PFSK-1 (cell line): Measurements from ENCODE around the gene SRPRB.

ENCODE experiments used
- FOXP2 ChIP-seq: optimal IDR thresholded peaks from 2 replicates; pipeline ENCODE3; 2011; ENCODE audit warnings: borderline replicate concordance, control low read depth, inconsistent platforms; ENCODE audit not compliant: insufficient read depth; ENCODE audit errors: extremely low read length, extremely low read depth
- POLR2AphosphoS5 ChIP-seq: IDR thresholded peaks from 2 replicates; pipeline ENCODE4 v1.6.1; 2012; ENCODE audit warnings: low read depth, mild to moderate bottlenecking, control low read depth, low read length, moderate library complexity
- REST ChIP-seq, 2 experiments: IDR thresholded peaks; 2 replicates each; pipeline versions ENCODE4 v1.6.1 to v1.8.0; 2011 to 2012; ENCODE audit warnings: low read depth in 2 of 2, low read length in 2 of 2, control low read depth in 1 of 2, inconsistent platforms in 1 of 2, mild to moderate bottlenecking in 1 of 2, moderate library complexity in 1 of 2; ENCODE audit not compliant: insufficient read depth in 1 of 2
- SIN3A ChIP-seq: IDR thresholded peaks from 2 replicates; pipeline ENCODE4 v1.6.1; 2012; ENCODE audit warnings: mild to moderate bottlenecking, low read length, moderate library complexity, borderline replicate concordance; ENCODE audit not compliant: insufficient read depth
- TAF1 ChIP-seq: IDR thresholded peaks from 2 replicates; pipeline ENCODE4 v1.6.1; 2012; ENCODE audit warnings: low read length, control low read depth, borderline replicate concordance; ENCODE audit not compliant: insufficient read depth

The SRPRB gene

GRCh38 chr3:133840767-133841166 is 35.2 kb downstream of the SRPRB start:
- TF ChIP-seq FOXP2 (no peak), POLR2AphosphoS5 (no peak), SIN3A (no peak), TAF1 (no peak), REST (IDR thresholded peaks at IDR 0.05; ENCODE audit: insufficient read depth in 1 of 2, low read depth in 2 of 2, low read length in 2 of 2) (no peak)

- TF ChIP-seq POLR2AphosphoS5 = no peak
- no peak for TF ChIP-seq FOXP2
- TF ChIP-seq REST (IDR thresholded peaks at IDR 0.05; ENCODE audit: insufficient read depth in 1 of 2, low read depth in 2 of 2, low read length in 2 of 2) = no peak
- no peak for TF ChIP-seq TAF1
- TF ChIP-seq SIN3A = no peak
Observed at GRCh38 chr3:133841196-133841595, 35.6 kb downstream of the SRPRB start.

GRCh38 chr3:133842158-133842557 is 36.5 kb downstream of the SRPRB start:
- TF ChIP-seq SIN3A (no peak), REST (IDR thresholded peaks at IDR 0.05; ENCODE audit: insufficient read depth in 1 of 2, low read depth in 2 of 2, low read length in 2 of 2) (no peak), POLR2AphosphoS5 (no peak), FOXP2 (no peak), TAF1 (no peak)

- no peak for TF ChIP-seq REST (IDR thresholded peaks at IDR 0.05; ENCODE audit: insufficient read depth in 1 of 2, low read depth in 2 of 2, low read length in 2 of 2)
- no peak for TF ChIP-seq POLR2AphosphoS5
- TF ChIP-seq TAF1 = no peak
- no peak for TF ChIP-seq FOXP2
- no peak for TF ChIP-seq SIN3A
Observed at GRCh38 chr3:133843634-133844033, 38.0 kb downstream of the SRPRB start.

GRCh38 chr3:133845127-133845526 is 39.5 kb downstream of the SRPRB start:
- TF ChIP-seq FOXP2 (no peak), SIN3A (no peak), REST (IDR thresholded peaks at IDR 0.05; ENCODE audit: insufficient read depth in 1 of 2, low read depth in 2 of 2, low read length in 2 of 2) (no peak), POLR2AphosphoS5 (no peak), TAF1 (no peak)
